PC-3 (cell line): ENCODE data around the gene INKA2.

ENCODE experiments used
- EZH2 ChIP-seq: fragments of 300-600 bp; sonication (generic); IDR thresholded peaks from one replicate; pipeline ENCODE4 v1.6.1; 2017; ENCODE audit warnings: antibody characterized with exemption, mild to moderate bottlenecking, low read length; ENCODE audit not compliant: unreplicated experiment
- TF ChIP-seq, protein P1 (sequence below): fragments of 300-600 bp; sonication (generic); conservative IDR thresholded peaks from 2 replicates; pipeline ENCODE4 v1.5.1; 2017; ENCODE audit warnings: antibody characterized with exemption, low read depth, mild to moderate bottlenecking, low read length

DNA sequence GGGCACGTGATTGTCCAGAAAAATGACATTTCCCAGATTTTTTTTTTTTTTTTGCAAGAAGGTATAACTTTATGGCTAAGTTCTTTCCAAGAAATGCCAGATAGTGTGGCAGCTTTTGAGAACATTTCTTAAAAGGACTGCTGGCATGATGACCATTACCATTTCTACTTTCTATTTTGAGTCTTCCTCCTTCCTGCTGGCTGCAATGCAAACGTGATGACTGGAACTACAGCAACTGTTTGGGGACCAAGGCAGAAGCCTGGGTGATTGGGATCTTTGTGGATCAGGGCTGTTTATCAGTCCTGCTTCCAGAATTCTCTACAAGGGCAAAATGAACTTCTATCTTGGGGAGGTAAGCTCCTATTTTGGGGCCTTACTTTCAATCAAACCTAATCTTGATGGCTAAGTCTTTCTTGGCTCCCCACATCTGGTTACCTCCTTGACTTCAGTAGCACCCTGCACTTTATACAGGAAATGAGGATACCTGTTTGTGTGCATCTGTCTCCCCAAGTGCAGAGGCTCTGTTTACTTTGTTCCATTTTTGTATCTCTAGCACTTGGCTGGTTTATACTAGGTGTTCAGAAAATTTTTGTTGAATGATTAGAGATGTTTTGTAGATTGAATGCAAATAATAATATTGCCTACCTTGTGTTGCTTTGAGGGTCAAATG lies 12.8 kb upstream of the INKA2 start:
- TF ChIP-seq, protein P1, sequence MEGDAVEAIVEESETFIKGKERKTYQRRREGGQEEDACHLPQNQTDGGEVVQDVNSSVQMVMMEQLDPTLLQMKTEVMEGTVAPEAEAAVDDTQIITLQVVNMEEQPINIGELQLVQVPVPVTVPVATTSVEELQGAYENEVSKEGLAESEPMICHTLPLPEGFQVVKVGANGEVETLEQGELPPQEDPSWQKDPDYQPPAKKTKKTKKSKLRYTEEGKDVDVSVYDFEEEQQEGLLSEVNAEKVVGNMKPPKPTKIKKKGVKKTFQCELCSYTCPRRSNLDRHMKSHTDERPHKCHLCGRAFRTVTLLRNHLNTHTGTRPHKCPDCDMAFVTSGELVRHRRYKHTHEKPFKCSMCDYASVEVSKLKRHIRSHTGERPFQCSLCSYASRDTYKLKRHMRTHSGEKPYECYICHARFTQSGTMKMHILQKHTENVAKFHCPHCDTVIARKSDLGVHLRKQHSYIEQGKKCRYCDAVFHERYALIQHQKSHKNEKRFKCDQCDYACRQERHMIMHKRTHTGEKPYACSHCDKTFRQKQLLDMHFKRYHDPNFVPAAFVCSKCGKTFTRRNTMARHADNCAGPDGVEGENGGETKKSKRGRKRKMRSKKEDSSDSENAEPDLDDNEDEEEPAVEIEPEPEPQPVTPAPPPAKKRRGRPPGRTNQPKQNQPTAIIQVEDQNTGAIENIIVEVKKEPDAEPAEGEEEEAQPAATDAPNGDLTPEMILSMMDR = no peak
- TF ChIP-seq EZH2 = no peak
